A549 treated with ZK216348 at 1 μM for 4 hours (cell line): Measurements from ENCODE around the gene TAS2R50. TPM values are rescaled to one million over a fixed set of nuclear protein-coding genes. Genes with fewer than 3 reads are reported as not detected.

Source experiments
- total RNA-seq: library from RNA; stranded (reverse); fragments of 200-300 nt; extraction: Qiagen RNA extraction; gene quantifications from 5 replicates; pipeline ENCODE4 v1.2.3, GENCODE V29; 2022; ENCODE audit warnings: low read depth

Gene TAS2R50, protein sequence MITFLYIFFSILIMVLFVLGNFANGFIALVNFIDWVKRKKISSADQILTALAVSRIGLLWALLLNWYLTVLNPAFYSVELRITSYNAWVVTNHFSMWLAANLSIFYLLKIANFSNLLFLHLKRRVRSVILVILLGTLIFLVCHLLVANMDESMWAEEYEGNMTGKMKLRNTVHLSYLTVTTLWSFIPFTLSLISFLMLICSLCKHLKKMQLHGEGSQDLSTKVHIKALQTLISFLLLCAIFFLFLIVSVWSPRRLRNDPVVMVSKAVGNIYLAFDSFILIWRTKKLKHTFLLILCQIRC
- not detected in 5 replicates for total RNA-seq

GRCh38 chr12:10986812-10987211 is at the start of gene TAS2R50:
Gene TAS2R50 (minus strand): TSS chr12:10986912. CDS start chr12:10986860, 52 bp downstream.

GRCh38 chr12:11031307-11031706 is 44.6 kb upstream of the TAS2R50 start, which contains the start of gene TAS2R31:
Gene TAS2R31 (minus strand): TSS chr12:11031407. CDS start chr12:11031335, 72 bp downstream.

DNA sequence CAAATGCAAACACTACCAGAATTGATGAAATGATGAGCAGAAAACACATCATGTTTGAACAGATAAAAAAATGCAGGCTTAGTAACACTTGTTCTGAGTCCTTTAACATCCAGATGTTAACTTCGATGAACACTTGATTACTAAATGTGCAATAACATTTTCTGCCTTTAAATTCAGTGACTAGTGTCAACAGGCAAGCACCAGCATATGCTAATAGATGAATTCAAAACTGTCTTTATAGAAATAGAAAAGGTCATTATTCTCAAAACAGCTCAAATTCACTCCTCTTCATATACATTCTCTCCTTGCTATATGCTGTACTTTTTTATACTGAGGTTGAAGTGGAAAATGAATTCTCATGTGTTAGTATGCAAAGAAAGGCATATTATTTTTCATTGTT is 35.8 kb upstream of the TAS2R50 start, which contains the start of gene TAS2R19:
TAS2R19 (minus strand) TSS at position 101 of the 400 bp plus-strand sequence; CDS start at position 52, 49 bp downstream.

DNA sequence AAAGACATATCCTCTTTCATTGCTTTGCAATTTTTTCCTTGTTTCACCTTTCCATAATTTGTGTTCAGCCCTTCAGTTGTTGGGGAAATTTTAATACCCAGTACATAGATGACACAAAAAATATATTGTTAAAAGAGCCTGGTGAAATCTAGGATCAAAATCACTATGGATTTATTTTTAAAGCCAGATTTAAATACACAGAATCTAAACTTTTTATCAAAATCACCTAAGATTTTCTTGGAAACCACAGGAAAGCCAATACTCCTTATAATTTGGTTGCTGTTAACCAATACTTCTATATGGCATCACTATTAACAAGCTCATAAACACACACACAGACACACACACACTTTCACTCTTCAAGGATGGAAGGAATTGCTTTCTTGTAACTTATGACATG is 11.5 kb upstream of the TAS2R50 start, which contains the start of gene TAS2R20:
TAS2R20 (minus strand) TSS at position 101 of the 400 bp plus-strand sequence. CDS start 429 bp downstream, outside the sequence.

GRCh38 chr12:10939163-10939562 is 47.5 kb downstream of the TAS2R50 start, which contains the start of gene TAS2R14:
Gene TAS2R14 (minus strand): TSS chr12:10939263. CDS start chr12:10939207, 56 bp downstream.

Other genes with a start within 250 kb of the TAS2R50 start
- gene TAS2R7, start 184.3 kb downstream of the TAS2R50 start, total RNA-seq = not detected in 5 replicates
- gene TAS2R8, start 179.6 kb downstream of the TAS2R50 start, total RNA-seq = not detected in 5 replicates
- not detected in 5 replicates for gene TAS2R9, start 176.7 kb downstream of the TAS2R50 start, total RNA-seq
- gene TAS2R10, start 160.6 kb downstream of the TAS2R50 start, total RNA-seq = 0.19 TPM in 1 of 5 replicates, not detected in the others
- 1.2 to 2.5 TPM (median 1.9 TPM) in 5 replicates for gene PRR4, start 137.4 kb downstream of the TAS2R50 start, total RNA-seq
- gene PRH1, start 102.7 kb downstream of the TAS2R50 start, total RNA-seq = 2.2 to 5.4 TPM (median 2.9 TPM) in 5 replicates
- not detected in 5 replicates for gene TAS2R13, start 77.3 kb downstream of the TAS2R50 start, total RNA-seq
- gene PRH2, start 57.7 kb downstream of the TAS2R50 start, total RNA-seq = not detected in 5 replicates
- 0.47 to 0.77 TPM (median 0.56 TPM) in 5 replicates for gene TAS2R14, start 47.6 kb downstream of the TAS2R50 start, total RNA-seq
- 0.13 to 0.30 TPM (median 0.18 TPM) in 4 of 5 replicates, not detected in the other for gene TAS2R20, start 11.4 kb upstream of the TAS2R50 start, total RNA-seq
- gene TAS2R19, start 35.7 kb upstream of the TAS2R50 start, total RNA-seq = 0.19 TPM in 1 of 5 replicates, not detected in the others
- 0.33 TPM in 1 of 5 replicates, not detected in the others for gene TAS2R31, start 44.5 kb upstream of the TAS2R50 start, total RNA-seq
- not detected in 5 replicates for gene TAS2R46, start 75.4 kb upstream of the TAS2R50 start, total RNA-seq
- gene TAS2R43, start 105.4 kb upstream of the TAS2R50 start, total RNA-seq = not detected in 5 replicates
- not detected in 5 replicates for gene TAS2R30, start 147.7 kb upstream of the TAS2R50 start, total RNA-seq
- gene SMIM10L1, start 184.3 kb upstream of the TAS2R50 start, total RNA-seq = 7.9 to 11.0 TPM (median 8.6 TPM) in 5 replicates
- gene TAS2R42, start 200.0 kb upstream of the TAS2R50 start, total RNA-seq = not detected in 5 replicates